ENCODE data around the gene HDAC7. TPM values are rescaled to one million over a fixed set of nuclear protein-coding genes. Genes with fewer than 3 reads are reported as not detected.

Gene HDAC7
- total and polyA plus RNA-seq, 7 experiments from 2014 or later = 16.7 to 194 (median 153) TPM

DNA sequence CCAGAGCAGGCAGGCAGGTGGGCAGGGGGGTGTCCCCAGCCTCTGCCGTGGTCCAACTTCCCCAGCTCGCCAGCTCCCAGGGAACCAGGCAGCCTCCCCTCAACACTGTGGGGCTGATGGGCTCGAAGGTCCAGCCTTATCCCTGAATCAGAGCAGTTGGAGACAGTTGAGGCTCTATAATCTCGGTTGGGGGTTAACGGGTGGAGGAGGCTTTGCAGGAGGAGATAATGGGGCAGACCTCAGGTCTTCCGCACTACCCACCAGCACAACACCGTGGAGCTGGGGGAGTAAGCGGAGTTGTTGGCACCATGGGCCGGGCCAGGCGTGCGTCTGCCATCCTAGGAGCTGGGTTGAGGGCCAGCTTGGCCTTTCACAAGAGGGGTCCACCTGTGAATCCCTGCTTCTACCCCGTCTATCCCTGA is 13.9 kb upstream of the HDAC7 start:
- CTCF ChIA-PET = interaction anchor here (0.7 to 20.1 kb wide), 14 partner anchors 9 to 120 kb away, joined by 3 to 539 read pairs (median 7); partner anchors contain the start of genes HDAC7 and SLC48A1
- no peak for ATAC-seq
- Mint-ChIP-seq H3K4me1 (peaks cover 67 to 93% (median 89%) of the 10 kb centered on the region in 7 donors), H3K36me3 (peaks cover 0 to 5% (median 0%) of the 10 kb centered on the region in 5 donors), H3K4me3 (peak overlapping the region; percentile 39 to 85 (median 76)), H3K9me3 (no peaks in the 10 kb centered on the region), H3K27ac (peak overlapping the region; percentile 83 to 97 (median 92)), H3K27me3 (no peaks in the 10 kb centered on the region)
- Histone ChIP-seq H3K9me3 (ENCODE audit: control insufficient read depth in 2 of 3, low read length in 3 of 3) (no peaks in the 10 kb centered on the region), H3K27ac (ENCODE audit: low read depth, low read length) (peak overlapping the region; percentile 69), H3K27me3 (ENCODE audit: control insufficient read depth in 2 of 2, insufficient read depth in 2 of 2, low read length in 2 of 2) (no peaks in the 10 kb centered on the region), H3K36me3 (ENCODE audit: control insufficient read depth in 2 of 3, insufficient read depth in 3 of 3, low read length in 3 of 3) (no peaks in the 10 kb centered on the region), H3K4me3 (ENCODE audit: low read length) (peak overlapping the region; percentile 31), H3K4me1 (ENCODE audit: control insufficient read depth in 2 of 2, insufficient read depth in 2 of 2, low read length in 2 of 2) (peaks cover 23 to 89% of the 10 kb centered on the region in 2 donors)
- DNase-seq = no peak
- POLR2A ChIA-PET = interaction anchor here (0.6 to 16.4 kb wide), 13 partner anchors 9 to 127 kb away, joined by 3 to 364 read pairs (median 5); partner anchors contain the start of genes HDAC7 and SLC48A1
- intact Hi-C loops (cut with micrococcal nuclease) = loop anchor here (1.0 kb wide), 5 partner anchors 9 to 25 kb away; partner anchors contain the start of gene HDAC7 (in 1 of the 2)

DNA sequence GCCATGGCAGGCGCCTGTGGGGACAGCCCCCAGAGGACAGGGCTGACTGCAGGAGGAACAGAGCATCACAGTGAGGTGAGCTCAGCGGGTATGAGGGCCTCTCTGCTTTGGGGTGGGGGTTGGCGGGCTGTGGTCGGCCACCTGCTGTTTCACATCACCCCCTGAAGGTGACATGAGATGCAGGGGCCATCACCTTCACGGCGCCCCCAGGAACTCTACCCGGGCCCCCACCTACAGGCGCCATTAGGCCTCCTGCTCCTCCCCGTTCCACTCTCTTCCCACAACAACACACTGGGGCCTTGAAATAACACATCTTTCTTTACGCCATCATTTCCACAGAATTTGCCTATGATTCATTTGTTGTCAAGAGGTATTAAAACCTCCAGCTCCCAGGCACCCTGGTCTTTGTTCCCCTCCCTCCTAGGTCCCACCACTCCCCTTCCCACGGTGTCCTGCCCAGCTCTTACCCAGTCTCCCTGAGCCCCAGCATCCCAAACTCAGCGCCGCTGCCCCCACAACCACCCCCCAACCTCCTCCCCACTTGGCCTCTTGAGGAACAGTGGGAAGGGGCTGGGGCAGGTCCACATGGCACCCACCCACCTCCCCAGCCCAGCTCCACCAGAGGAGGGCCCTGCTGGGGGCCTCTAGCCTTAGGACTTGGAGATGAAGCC is 12.7 kb upstream of the HDAC7 start:
- Mint-ChIP-seq H3K4me3 (peak overlapping the region; percentile 48 to 85 (median 76)), H3K9me3 (no peaks in the 10 kb centered on the region), H3K27ac (peak overlapping the region; percentile 81 to 97 (median 92)), H3K4me1 (peaks cover 71 to 98% (median 90%) of the 10 kb centered on the region in 7 donors), H3K36me3 (peaks cover 0 to 5% (median 0%) of the 10 kb centered on the region in 5 donors), H3K27me3 (no peaks in the 10 kb centered on the region)
- ChIA-PET CTCF (interaction anchor here (1.0 to 20.1 kb wide), 9 partner anchors 8 to 119 kb away, joined by 3 to 539 read pairs (median 11); partner anchors contain the start of genes HDAC7 and SLC48A1), POLR2A (interaction anchor here (0.6 to 16.4 kb wide), 14 partner anchors 8 to 1461 kb away, joined by 3 to 364 read pairs (median 4); partner anchors contain the start of genes HDAC7 and SLC48A1)
- Histone ChIP-seq H3K9me3 (ENCODE audit: control insufficient read depth in 2 of 3, low read length in 3 of 3) (no peaks in the 10 kb centered on the region), H3K4me1 (ENCODE audit: control insufficient read depth in 2 of 2, insufficient read depth in 2 of 2, low read length in 2 of 2) (peaks cover 23 to 95% of the 10 kb centered on the region in 2 donors), H3K27me3 (ENCODE audit: control insufficient read depth in 2 of 2, insufficient read depth in 2 of 2, low read length in 2 of 2) (no peaks in the 10 kb centered on the region), H3K36me3 (ENCODE audit: control insufficient read depth in 2 of 3, insufficient read depth in 3 of 3, low read length in 3 of 3) (no peaks in the 10 kb centered on the region), H3K4me3 (ENCODE audit: low read length) (peak overlapping the region; percentile 31), H3K27ac (ENCODE audit: low read depth, low read length) (peak overlapping the region; percentile 69)
- ATAC-seq (peak; percentile 22), DNase-seq (peak in 2 of 9 donors; percentile 50 to 78)
- intact Hi-C loops (cut with micrococcal nuclease) = loop anchor here in 1 of 2 donors (1.0 kb wide), 1 partner anchor 8 kb away; no protein-coding TSS in a partner anchor

DNA sequence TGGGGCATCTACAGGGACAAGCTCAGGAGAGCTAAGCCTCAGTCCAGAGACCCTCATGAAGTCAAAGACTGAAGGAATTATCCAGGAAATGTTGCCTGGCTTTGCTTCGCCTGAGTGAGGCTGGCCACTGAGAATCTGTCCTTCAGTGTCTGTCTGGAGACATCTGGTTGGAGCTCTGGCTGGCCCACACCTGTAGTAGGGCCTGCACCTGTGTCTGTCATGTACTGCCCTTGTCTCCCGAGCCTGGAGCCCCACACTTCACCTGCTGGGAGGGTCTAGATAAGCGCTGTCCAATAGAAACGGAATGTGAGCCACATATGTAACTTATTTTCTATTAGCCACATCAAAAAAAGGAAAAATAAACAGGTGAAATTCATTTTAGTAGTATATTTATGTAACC is 9.9 kb upstream of the HDAC7 start:
- H3K4me1 ChIP-seq (ENCODE audit: control insufficient read depth in 2 of 2, insufficient read depth in 2 of 2, low read length in 2 of 2) = peaks cover 49 to 97% of the 10 kb centered on the region in 2 donors
- POLR2A ChIA-PET = interaction anchor here (0.9 to 16.4 kb wide), 4 partner anchors 10 to 54 kb away, joined by 4 to 364 read pairs (median 123); partner anchors contain the start of gene HDAC7

DNA sequence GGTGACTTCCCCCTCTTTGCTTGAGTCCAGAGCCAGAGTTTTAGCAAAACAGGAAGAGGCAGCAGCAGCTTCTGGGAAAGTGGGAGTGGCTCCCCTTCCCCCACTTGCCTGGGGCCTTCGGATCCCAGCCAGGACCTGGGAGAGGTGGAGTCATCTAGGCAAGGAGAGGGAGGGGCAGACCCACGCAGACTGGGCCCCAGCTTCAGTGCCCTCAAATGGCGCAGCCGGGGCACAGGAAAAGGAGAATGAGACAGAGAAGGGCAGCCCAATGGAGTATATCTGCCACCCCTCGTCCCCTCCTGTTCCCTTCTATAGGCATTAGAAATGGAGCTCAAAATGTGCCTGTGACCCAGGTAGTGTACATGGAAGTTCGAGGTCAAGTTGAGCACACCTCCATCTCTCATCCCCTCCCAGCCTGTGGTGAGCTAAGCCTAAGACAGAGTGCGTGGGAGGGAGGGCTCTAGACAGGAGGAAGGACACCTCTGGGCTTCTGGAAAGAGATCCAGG is 9.3 kb upstream of the HDAC7 start:
- peaks cover 0 to 10% (median 0%) of the 10 kb centered on the region in 5 donors for H3K36me3 Mint-ChIP-seq
- ChIA-PET POLR2A (interaction anchor here (0.6 to 16.4 kb wide), 5 partner anchors 9 to 56 kb away, joined by 3 to 364 read pairs (median 7); partner anchors contain the start of genes HDAC7 and SLC48A1), CTCF (interaction anchor here (0.8 to 20.1 kb wide), 7 partner anchors 9 to 113 kb away, joined by 3 to 539 read pairs (median 14); partner anchors contain the start of genes HDAC7 and SLC48A1)
- H3K36me3 ChIP-seq (ENCODE audit: control insufficient read depth in 2 of 3, insufficient read depth in 3 of 3, low read length in 3 of 3) = no peaks in the 10 kb centered on the region
- H3K4me1 Mint-ChIP-seq = peaks cover 70 to 98% (median 88%) of the 10 kb centered on the region in 7 donors
- peaks cover 51 to 97% of the 10 kb centered on the region in 2 donors for H3K4me1 ChIP-seq (ENCODE audit: control insufficient read depth in 2 of 2, insufficient read depth in 2 of 2, low read length in 2 of 2)
- no peaks in the 10 kb centered on the region for H3K9me3 ChIP-seq (ENCODE audit: control insufficient read depth in 2 of 3, low read length in 3 of 3)
- H3K27me3 ChIP-seq (ENCODE audit: control insufficient read depth in 2 of 2, insufficient read depth in 2 of 2, low read length in 2 of 2) = no peaks in the 10 kb centered on the region
- ATAC-seq (no peak), DNase-seq (peak in 1 of 9 donors; percentile 36)
- no peak overlapping the region for H3K4me3 ChIP-seq (ENCODE audit: low read length)
- no peaks in the 10 kb centered on the region for H3K27me3 Mint-ChIP-seq
- peak overlapping the region; percentile 52 for H3K27ac ChIP-seq (ENCODE audit: low read depth, low read length)
- intact Hi-C loops (cut with micrococcal nuclease) = no loop called here
- peak overlapping the region in 8 of 10 donors; percentile 12 to 73 (median 51) for H3K4me3 Mint-ChIP-seq
- no peaks in the 10 kb centered on the region for H3K9me3 Mint-ChIP-seq
- peak overlapping the region; percentile 55 to 97 (median 85) for H3K27ac Mint-ChIP-seq

More for the DNA sequence above, 9.9 kb upstream of the HDAC7 start:
- peak overlapping the region; percentile 52 for H3K27ac ChIP-seq (ENCODE audit: low read depth, low read length)
- Mint-ChIP-seq H3K9me3 (no peaks in the 10 kb centered on the region), H3K27me3 (no peaks in the 10 kb centered on the region), H3K36me3 (peaks cover 0 to 8% (median 0%) of the 10 kb centered on the region in 5 donors), H3K4me1 (peaks cover 71 to 98% (median 88%) of the 10 kb centered on the region in 7 donors), H3K4me3 (peak overlapping the region in 7 of 10 donors; percentile 38 to 73 (median 51)), H3K27ac (peak overlapping the region; percentile 55 to 97 (median 85))
- H3K36me3 ChIP-seq (ENCODE audit: control insufficient read depth in 2 of 3, insufficient read depth in 3 of 3, low read length in 3 of 3) = no peaks in the 10 kb centered on the region
- ATAC-seq (no peak), DNase-seq (no peak)
- H3K9me3 ChIP-seq (ENCODE audit: control insufficient read depth in 2 of 3, low read length in 3 of 3) = no peaks in the 10 kb centered on the region
- CTCF ChIA-PET = interaction anchor here (0.8 to 20.1 kb wide), 8 partner anchors 9 to 114 kb away, joined by 3 to 539 read pairs (median 9); partner anchors contain the start of genes HDAC7 and SLC48A1
- intact Hi-C loops (cut with micrococcal nuclease) = no loop called here
- no peak overlapping the region for H3K4me3 ChIP-seq (ENCODE audit: low read length)
- no peaks in the 10 kb centered on the region for H3K27me3 ChIP-seq (ENCODE audit: control insufficient read depth in 2 of 2, insufficient read depth in 2 of 2, low read length in 2 of 2)

DNA sequence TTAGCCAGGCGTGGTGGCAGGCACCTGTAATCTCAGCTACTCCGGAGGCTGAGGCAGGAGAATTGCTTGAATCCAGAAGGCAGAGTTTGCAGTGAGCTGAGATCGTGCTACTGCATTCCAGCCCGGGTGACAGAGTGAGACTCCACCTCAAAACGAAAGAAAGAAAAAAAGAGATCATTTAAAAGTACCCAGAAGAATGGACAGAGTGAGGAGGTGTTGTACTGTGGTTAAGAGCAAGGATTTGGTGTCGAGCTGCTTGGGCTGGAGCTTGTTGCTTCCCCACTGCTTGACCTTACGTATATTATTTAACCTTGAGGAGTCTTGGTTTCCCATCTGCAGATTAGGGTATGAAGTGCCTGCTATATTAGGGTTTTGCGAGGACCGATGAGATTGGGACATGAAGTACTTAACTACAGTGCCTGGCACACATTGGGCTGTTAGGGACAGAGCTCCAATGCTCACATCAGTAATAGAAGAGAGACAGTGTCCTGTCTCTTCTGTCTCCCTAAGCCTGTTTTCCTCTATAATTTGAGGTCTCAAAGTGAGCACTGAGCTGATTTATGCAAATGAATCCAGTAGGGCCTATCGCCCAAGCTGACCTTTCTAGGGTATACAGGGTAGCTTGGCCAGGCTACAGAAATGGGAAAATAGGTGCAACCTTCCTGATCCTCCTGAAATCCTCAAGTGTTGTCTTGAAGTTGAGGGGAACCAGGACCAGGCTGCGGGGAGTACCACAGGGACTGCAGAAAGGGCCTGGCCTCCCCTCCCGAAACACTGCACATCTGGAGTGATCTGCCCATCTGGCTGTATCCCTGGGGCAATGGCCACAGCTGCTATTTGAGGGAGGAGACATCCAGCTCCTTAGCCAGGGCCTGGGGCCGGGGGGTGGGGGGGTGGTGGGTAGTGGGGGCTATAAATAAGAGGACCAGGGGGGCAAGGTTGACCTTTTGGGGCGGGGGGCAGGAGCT is 8.6 kb upstream of the HDAC7 start:
- Histone ChIP-seq H3K36me3 (ENCODE audit: control insufficient read depth in 2 of 3, insufficient read depth in 3 of 3, low read length in 3 of 3) (no peaks in the 10 kb centered on the region), H3K4me1 (ENCODE audit: control insufficient read depth in 2 of 2, insufficient read depth in 2 of 2, low read length in 2 of 2) (peaks cover 51 to 97% of the 10 kb centered on the region in 2 donors), H3K4me3 (ENCODE audit: low read length) (no peak overlapping the region), H3K27ac (ENCODE audit: low read depth, low read length) (no peak overlapping the region), H3K9me3 (ENCODE audit: control insufficient read depth in 2 of 3, low read length in 3 of 3) (no peaks in the 10 kb centered on the region), H3K27me3 (ENCODE audit: control insufficient read depth in 2 of 2, insufficient read depth in 2 of 2, low read length in 2 of 2) (no peaks in the 10 kb centered on the region)
- Mint-ChIP-seq H3K36me3 (peaks cover 0 to 12% (median 0%) of the 10 kb centered on the region in 5 donors), H3K4me1 (peaks cover 71 to 98% (median 88%) of the 10 kb centered on the region in 7 donors), H3K4me3 (peak overlapping the region in 9 of 10 donors; percentile 19 to 78 (median 51)), H3K9me3 (no peaks in the 10 kb centered on the region), H3K27ac (peak overlapping the region; percentile 73 to 97 (median 86)), H3K27me3 (no peaks in the 10 kb centered on the region)
- ChIA-PET POLR2A (interaction anchor here (0.6 to 16.4 kb wide), 5 partner anchors 9 to 1473 kb away, joined by 3 to 364 read pairs (median 7); partner anchors contain the start of genes HDAC7 and SLC48A1), CTCF (interaction anchor here (0.7 to 20.1 kb wide), 6 partner anchors 10 to 112 kb away, joined by 3 to 539 read pairs (median 27); partner anchors contain the start of genes HDAC7 and SLC48A1)
- ATAC-seq (no peak), DNase-seq (no peak)
- intact Hi-C loops (cut with micrococcal nuclease) = no loop called here

All from naive thymus-derived CD4-positive, alpha-beta T cell (primary cell).